ENCODE measurements around the gene LRFN4.

GRCh38 chr11:66847461-66848232 lies 9.2 kb upstream of the LRFN4 start:
- TF ChIP-seq CTCF (conservative IDR thresholded peaks at IDR 0.05; ENCODE audit: low read length), result no peak
- no peak for TF ChIP-seq EZH2phosphoT487 (IDR thresholded peaks at IDR 0.05; ENCODE audit: borderline replicate concordance, low read depth, low read length)

All from OCI-LY7 (cell line).